NCI-H446 (cell line): ENCODE data around the gene CEP170B.
"Not testable (repeated sequence)": the region's sequence is repeated elsewhere in the genome, so short reads cannot be mapped to it uniquely, and the experiment has no call there.

ENCODE experiments used
- DNase-seq, 2 experiments: peaks; one replicate each; lab custom pipeline; 2025; lab: John Stamatoyannopoulos, UW

CEP170B gene

DNA sequence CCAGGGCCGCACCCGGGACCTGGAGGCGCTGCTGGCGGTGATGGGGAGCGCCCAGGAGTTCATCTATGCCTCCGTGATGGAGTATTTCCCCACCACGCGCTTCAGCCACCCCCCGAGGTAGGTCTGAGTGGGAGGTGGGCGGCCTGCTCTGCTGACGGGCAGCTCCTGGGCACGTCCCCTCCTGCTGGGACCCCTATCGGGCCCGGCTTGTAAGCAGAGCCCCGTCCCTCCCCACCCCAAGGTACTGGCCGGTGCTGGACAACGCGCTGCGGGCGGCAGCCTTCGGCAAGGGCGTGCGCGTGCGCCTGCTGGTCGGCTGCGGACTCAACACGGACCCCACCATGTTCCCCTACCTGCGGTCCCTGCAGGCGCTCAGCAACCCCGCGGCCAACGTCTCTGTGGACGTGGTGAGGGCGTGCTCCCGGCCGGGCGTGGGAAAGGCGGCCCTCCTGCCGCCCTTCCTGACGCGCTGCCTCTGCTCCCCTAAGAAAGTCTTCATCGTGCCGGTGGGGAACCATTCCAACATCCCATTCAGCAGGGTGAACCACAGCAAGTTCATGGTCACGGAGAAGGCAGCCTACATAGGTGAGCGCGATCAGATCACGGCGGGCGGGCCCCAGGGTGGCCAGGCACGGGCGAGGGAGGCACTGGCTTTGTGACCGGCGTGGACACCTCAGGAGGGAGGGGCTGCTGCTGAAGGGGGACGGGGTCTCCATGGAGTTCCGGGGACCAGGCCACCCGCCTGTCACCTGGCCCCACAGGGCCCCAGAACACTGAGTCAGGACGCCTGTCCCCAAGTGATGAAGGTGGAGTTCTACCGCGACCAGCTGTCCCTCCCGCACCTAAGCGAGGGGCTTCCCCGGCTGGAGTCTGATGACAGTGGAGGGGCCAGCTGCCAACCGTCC, 67.0 kb downstream of the CEP170B start:
- DNase-seq: no peak

DNA sequence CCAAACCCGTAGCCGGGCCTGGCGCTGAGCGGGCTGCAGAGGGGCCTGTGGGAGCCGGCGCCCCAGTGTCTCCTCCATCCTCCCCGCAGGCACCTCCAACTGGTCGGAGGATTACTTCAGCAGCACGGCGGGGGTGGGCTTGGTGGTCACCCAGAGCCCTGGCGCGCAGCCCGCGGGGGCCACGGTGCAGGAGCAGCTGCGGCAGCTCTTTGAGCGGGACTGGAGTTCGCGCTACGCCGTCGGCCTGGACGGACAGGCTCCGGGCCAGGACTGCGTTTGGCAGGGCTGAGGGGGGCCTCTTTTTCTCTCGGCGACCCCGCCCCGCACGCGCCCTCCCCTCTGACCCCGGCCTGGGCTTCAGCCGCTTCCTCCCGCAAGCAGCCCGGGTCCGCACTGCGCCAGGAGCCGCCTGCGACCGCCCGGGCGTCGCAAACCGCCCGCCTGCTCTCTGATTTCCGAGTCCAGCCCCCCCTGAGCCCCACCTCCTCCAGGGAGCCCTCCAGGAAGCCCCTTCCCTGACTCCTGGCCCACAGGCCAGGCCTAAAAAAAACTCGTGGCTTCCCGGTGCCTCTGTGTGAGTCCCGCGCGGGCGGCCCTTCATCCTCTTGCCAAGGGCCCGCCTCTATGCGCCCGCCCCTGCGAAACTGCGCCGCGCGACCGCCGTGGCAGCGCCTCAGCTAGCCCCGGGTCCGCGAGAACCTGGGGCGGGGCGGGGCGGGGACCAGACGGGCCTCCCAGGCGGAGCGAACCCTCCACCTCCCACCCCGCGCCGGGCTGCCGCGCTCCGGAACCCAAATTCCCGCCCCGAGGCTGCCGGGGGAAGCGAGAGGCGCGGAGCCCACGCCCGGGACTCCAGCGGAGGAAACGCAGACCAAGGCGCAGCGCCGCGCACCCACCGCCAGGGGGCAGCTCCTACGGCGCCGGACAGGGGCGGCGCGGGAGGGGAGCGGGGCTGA, 67.9 kb downstream of the CEP170B start:
- peak; percentile 34 to 92 for DNase-seq

DNA sequence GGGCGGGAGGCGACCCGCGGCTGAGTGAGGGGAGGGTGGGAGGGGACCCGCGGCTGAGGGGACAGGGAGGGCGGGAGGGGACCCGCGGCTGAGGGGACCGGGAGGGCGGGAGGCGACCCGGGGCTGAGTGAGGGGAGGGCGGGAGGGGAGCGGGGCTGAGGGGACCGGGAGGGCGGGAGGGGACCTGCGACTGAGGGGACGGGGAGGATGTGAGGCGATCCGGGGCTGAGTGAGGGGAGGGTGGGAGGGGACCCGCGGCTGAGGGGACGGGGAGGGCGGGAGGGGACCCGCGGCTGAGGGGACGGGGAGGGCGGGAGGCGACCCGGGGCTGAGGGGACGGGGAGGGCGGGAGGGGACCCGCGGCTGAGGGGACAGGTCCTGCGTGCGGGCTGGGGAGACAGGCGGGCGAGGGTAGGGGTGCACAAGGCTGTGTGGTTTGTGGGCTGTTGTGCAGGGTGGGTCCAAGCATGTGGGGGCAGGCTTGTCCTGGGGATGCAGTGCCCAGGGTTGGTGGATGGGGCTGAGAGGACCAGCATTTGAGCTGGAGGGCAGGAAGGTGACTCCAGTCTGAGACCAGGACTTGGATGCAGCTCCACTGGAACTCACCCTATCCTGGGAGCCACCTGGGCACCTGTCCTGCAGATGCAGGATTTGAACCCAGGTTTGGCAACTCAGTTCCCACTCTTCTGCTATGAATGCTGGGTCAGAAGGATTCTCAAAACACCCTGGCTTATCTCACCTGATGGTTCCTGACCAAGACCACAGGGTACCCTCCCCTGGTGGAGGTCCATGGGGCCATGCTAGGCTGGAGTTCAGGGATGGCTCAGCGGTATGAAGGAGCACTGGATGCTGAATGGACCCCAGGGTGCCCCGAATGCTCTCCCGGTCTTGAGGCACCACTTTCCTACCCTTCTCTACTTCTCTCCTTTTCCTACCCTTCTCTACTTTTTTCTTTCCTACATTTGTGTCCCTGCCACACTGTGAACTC, 69.0 kb downstream of the CEP170B start:
- no peak for DNase-seq

DNA sequence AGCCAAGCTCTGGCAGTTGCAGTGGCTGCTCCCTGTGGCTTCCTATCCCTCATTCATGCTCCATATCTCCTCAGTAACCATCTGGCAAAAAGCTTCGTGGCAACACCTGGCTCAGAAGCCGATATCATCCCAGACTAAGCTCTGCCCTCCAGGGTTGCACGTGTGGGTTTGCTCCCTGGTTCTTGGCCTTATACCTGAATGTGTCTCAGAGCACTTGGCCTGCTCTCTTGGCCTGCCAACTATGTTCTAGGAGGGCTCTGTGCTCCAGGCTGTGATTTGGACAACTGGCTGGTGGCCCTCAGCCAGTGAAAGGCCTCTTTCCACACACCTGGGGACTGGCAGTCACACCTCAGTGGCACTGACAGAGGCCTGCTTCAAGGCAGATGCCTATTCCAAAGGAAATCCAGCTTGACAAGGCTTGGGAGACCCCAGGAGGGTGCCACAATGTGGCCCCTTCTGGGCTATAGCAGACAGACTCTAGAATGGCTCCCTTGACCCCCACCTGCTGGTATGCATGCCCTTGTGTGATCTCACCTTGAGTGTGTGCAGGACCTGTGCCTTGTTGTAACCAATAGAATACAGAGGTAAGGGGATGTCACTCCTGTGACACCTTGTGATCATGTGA, 70.1 kb downstream of the CEP170B start:
- DNase-seq: no peak

DNA sequence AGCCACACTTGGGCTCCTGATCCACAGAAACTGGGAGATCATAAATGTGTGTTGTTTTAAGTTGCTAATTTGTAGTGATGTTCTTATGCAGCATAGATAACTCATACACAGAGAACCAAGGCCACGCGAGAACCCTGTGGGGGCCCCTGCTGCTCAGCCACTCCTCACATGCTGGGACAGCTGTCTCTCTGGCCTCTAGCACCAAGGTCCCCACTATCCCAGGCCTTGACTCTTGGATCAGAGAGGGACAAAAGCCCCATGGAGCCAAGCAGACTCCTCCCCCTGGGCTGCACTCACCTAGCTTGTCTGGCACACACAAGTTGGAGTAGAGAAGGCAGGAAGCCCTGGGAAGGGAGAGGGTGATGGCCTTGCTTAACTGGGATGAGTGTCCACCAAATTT, 70.9 kb downstream of the CEP170B start:
- DNase-seq: no peak

DNA sequence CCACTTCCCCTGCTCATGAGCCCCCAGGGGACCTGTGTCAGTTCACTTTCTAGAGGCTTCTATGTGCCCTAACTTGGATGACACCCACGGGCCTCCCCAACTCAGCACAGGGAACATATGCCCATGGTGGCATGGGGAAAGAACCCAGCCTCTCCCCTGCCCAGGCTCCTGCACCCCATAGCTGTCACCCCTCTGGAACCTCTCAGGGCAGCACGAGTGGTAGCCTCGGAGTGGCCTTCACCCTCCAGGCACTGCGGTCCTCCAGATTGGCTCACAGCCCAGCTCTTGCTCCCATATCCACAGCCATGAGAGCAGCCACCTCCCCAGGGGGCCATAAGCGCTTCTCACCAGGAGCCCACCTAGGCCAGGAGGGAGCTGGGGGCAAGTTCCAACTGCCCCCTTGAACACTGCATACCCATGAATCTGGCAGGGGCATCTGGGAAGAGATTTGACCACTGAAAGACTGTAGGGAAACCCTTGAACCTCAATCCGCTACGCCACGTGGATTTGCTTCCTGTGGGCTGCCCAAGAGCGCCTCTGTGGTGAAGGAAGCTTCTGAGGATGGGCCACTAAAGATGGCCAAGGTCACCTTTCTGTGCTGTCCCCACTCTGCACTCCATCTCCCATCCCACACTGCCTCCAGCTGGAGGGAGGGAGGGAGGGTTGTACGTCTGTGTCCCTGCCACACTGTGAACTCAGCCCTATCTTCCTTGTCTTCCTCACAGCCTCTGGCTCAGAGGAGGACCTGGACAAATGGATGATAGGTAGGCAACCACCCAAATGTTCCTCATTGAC, 71.5 kb downstream of the CEP170B start:
- DNase-seq: no peak

DNA sequence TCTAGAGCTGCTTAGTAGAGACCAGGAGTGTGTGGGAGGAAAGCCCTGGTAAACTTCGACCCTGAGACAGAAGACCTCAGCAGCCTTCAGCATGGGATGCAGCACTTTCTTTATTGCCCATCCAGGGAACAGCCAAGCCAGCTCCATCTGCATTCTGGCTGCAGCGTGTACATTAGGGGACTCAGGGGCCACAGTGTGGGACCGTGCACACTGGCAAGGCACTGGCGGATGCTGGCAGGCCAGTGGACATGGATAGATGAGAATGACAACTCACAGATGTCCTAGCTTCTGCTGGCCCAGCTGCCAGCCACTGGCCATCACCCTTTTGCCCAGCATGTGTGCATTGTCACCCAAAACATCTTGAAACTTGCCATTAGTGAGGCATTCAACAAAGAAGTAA, 72.1 kb downstream of the CEP170B start:
- no peak for DNase-seq

DNA sequence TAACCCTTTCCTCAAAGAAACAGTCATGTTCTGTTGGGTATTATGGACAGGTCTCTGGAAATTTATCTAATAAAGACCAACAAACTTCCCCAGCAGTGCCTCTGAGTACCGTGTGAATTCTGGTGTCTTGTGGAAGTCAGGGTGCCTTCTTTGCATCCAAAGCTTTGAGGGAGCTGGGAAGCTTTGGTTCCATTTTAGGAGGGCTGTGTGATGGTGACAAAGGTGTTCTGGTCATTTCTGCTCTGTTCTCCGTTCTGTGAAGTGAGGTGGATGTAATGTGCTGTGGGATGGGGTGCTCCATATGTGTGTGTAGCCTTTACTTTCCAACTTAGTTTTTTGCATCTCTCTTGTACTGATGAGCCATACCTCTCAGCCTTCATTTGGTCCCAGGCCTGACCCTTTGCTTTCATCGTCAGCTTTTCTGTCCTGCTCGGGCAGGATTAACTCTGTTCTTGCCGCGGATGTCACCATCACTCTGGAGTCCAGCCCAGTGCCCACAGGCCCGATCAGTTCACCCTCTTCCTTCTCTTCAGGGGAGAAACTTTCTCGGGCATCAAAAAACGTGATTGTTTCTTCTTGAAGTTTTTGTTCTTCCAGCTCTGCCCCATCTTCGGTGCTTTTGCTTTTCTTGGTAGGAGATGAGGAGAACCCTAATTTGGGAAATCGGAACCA, 72.8 kb downstream of the CEP170B start:
- DNase-seq: no peak

DNA sequence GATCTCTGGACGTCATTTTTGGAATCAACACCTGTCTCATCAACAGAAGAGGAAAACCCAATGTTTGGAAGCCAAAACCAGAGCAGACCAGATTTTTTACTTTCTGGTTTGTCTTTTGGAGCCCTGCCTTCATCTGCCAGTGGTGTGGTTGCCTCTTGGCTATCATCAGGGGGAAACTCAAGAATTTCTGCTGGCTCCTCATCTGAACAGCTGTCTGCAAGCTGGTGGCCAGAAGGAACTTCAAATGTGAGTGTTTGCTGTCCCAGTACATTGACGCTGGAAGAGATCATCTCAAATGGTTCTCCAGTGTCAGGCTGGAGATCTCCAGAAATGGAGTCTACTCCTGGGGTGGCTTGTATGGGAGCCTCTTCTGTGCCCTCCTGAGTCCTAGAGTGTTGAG, 73.4 kb downstream of the CEP170B start:
- no peak for DNase-seq

DNA sequence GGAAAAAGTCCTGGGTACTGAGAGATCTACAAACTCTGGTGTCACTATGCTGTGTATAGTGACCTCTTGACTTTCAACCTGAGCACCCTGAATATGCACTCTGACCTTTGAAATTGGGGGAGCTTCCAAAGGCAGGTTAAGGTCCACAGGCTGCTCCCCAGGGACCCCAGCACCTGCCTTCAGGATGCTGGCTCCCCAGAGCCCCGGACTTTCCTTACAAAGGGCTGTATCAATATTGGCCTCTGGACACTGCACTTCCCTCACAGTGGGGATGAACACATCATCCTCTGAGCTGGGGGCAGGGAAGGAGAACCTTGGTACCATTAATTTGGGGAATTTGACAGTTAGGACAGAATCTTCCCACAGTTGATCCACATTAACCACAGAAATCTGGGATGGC, 73.9 kb downstream of the CEP170B start:
- no peak for DNase-seq

DNA sequence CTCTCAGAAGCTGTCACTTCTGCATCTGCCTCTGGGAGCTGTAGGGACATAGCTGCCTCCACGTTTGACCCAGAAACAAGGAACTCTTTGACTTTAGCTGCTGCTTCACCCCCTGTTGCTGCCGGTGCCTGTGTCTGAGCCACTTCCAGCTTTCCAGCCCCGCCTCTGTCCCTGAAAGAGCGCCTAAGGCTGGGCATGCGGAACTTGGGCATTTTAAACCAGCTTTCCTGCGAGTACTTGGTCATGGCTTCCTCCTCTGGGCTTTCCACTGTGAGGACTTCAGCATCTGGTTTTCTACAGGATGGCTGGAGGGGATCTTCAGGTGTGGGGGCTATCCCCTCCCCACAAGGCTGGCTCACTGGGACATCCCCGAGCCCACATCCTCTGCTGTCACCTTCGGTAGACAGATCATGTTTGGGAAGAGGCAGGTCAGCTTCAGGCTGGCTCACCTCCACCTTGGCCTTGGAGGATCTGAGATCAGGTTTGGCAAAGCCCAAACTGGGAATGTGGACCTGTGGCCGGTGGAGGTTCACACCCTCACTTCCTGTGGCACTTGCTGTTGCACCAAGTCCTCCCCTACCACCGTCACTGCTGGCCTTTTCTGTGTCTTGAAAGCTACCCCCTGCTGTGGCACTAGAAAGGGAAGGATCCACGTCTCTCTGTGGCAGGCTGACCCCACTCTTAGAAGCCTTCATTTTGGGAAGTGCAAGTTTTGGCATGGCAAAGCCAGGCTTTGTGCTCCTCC, 74.8 kb downstream of the CEP170B start:
- DNase-seq: no peak

DNA sequence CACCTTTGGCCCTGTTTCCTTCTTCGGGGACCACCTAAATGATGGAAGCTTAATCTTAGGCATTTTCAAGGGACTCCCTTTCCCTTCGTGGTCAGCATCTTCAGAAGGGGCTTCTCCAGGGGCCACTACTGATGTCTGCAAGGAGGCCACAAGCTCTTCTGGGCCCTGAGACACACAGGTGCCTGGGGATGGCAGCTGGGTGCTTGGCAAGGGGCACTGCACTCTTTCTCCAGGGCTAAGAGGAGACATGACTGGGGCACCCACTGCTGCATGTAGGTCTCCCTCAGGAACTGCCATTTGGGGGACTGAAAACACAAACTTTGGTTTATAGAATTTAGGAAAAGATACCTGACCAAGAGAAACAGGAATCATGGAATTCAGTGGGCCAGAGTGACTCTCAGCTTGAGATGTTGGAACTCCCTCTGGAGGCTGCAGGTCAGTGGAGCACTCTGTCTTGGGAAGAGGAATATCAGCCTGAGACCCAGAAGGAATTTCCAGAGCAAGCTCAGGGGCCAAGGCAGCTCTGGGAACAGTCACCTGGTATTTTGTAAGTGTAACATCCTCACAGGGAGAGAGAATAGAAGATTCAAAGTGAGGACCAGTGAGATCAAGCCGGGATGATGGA, 75.6 kb downstream of the CEP170B start:
- DNase-seq: no peak

DNA sequence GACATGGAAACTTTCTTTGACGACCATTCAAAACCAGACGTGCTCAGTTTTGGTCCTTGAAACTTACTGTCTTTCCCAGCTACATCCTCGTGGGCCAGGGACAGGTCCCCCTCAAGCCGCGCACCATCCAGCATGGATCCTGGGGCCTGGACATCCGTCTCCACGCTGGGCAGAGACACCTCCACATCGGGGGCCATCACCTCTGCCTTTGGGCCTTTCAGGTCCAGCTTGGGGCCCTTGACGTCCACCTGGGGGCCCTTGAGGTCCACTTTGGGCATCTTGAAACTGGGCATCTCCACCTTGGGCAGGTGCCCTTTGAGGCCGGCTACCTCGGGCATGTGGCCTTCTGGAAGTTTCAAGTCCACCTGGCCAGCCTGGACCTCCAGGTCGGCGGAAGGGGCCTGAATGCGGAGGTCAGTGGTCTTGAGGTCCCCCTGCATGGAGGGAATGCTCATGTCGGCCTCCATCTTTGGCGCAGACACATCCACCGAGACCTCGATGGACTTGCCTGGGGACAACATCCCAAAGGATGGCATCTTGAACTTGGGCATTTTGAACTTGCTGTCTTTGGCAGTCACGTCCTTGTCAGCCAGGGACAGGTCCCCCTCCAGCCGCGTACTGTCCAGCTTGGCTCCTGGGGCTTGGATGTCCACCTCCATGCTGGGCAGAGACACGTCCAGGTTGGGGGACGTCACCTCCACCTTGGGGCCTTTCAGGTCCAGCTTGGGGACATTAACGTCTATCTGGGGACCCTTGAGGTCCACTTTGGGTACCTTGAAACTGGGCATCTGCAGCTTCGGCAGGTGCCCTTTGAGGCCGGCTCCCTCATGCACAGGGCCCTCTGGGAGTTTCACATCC, 76.7 kb downstream of the CEP170B start:
- DNase-seq: no peak

DNA sequence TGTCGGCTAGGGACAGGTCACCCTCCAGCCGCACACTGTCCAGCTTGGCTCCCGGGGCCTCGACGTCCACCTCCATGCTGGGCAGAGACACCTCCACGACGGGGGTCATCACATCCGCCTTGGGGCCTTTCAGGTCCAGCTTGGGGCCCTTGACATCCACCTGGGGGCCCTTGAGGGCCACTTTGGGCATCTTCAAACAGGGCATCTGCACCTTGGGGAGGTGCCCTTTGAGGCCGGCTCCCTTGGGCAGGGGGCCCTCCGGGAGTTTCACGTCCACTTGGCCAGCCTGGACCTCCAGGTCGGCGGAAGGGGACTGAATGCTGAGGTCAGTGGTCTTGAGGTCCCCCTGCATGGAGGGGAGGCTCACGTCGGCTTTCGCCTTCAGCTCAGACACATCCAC, 77.5 kb downstream of the CEP170B start:
- no peak for DNase-seq

DNA sequence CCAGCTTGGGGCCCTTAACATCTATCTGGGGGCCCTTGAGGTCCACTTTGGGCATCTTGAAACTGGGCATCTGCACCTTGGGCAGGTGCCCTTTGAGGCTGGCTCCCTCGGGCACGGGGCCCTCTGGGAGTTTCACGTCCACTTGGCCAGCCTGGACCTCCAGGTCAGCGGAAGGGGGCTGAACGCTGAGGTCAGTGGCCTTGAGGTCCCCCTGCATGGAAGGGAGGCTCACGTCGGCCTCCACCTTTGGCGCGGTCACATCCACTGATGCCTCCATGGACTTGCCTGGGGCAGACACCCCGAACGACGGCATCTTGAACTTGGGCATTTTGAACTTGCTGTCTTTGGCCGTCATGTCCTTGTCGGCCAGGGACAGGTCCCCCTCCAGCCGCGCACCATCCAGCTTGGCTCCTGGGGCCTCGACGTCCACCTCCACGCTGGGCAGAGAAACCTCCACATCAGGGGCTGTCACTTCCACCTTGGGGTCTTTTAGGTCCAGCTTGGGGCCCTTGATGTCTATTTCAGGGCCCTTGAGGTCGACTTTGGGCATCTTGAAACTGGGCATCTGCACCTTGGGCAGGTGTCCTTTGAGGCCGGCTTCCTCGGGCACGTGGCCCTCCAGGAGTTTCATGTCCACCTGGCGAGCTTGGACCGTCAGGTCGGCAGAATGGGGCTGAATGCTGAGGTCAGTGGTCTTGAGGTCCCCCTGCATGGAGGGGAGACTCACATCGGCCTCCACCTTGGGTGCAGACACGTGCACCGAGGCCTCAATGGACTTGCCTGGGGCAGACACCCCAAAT, 78.3 kb downstream of the CEP170B start:
- not testable (repeated sequence) for DNase-seq

DNA sequence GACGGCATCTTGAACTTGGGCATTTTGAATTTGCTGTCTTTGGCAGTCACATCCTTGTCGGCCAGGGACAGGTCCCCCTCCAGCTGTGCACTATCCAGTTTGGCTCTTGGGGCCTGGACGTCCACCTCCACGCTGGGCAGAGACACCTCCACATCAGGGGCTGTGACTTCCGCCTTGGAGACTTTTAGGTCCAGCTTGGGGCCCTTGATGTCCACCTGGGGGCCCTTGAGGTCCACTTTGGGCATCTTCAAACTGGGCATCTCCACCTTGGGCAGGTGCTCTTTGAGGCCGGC, 78.9 kb downstream of the CEP170B start:
- not testable (repeated sequence) for DNase-seq
